ENCODE measurements around the gene ANO7. TPM values are rescaled to one million over a fixed set of nuclear protein-coding genes. Genes with fewer than 3 reads are reported as not detected.

ANO7 gene
- total and polyA plus RNA-seq, 2 of the 13 experiments (the other 11 are each of a cell fraction or from before 2014, with no cell fraction given): 4.1 to 4.9 TPM

- TF ChIP-seq KIAA2018 (CRISPR knock-in tag; IDR thresholded peaks at IDR 0.05; ENCODE audit: borderline replicate concordance) (no peak), ZNF382 (CRISPR knock-in tag; IDR thresholded peaks at IDR 0.05; ENCODE audit: borderline replicate concordance) (no peak), ZNF329 (CRISPR knock-in tag; IDR thresholded peaks at IDR 0.05; ENCODE audit: low read depth) (no peak), RARG (CRISPR knock-in tag; IDR thresholded peaks at IDR 0.05; ENCODE audit: low read depth) (no peak), ZNF501 (CRISPR knock-in tag; IDR thresholded peaks at IDR 0.05) (no peak), JUNB (CRISPR knock-in tag; IDR thresholded peaks at IDR 0.05; ENCODE audit: borderline replicate concordance) (no peak), HNF1A (IDR thresholded peaks at IDR 0.05; ENCODE audit: low read depth) (no peak), HNF1A (CRISPR knock-in tag; IDR thresholded peaks at IDR 0.05; ENCODE audit: borderline replicate concordance) (no peak), HOXA9 (CRISPR knock-in tag; IDR thresholded peaks at IDR 0.05; ENCODE audit: borderline replicate concordance) (no peak; the same call in 1 of the 2 replicates), SYNCRIP (IDR thresholded peaks at IDR 0.05; ENCODE audit: insufficient read depth, low read depth, low read length) (no peak), ZSCAN21 (CRISPR knock-in tag; IDR thresholded peaks at IDR 0.05; ENCODE audit: borderline replicate concordance) (no peak), GFI1 (CRISPR knock-in tag; IDR thresholded peaks at IDR 0.05; ENCODE audit: borderline replicate concordance) (no peak), EZH2 (conservative IDR thresholded peaks at IDR 0.05; ENCODE audit: low read depth, low read length) (no peak), JARID2 (CRISPR knock-in tag; IDR thresholded peaks at IDR 0.05; ENCODE audit: insufficient replicate concordance) (no peak), ZNF790 (CRISPR knock-in tag; IDR thresholded peaks at IDR 0.05; ENCODE audit: borderline replicate concordance) (no peak), ZNF460 (CRISPR knock-in tag; IDR thresholded peaks at IDR 0.05; ENCODE audit: borderline replicate concordance) (no peak)
Measured at GRCh38 chr2:241223211-241224017, 34.9 kb downstream of the ANO7 start (continued).
